Kidney (tissue), 14 donors: ENCODE data around the gene GRB10. TPM values are rescaled to one million over a fixed set of nuclear protein-coding genes. Genes with fewer than 3 reads are reported as not detected.

Experiments used
- DNase-seq, 5 donors: peaks; one replicate each; pipeline ENCODE4 v3.0.0-alpha.2; 2013 to 2020
- FAIRE-seq: peaks from 2 replicates; lab custom pipeline; 2012; peaks lifted over from hg19 to GRCh38; lab: Jason Lieb, UNC
- H3K27ac ChIP-seq, 2 donors: one replicate each; pipeline ENCODE4 v1.7.0; 2013; ENCODE audit warnings: low read depth in 2 of 2, low read length in 2 of 2, inconsistent platforms in 1 of 2
- H3K27me3 ChIP-seq: one replicate; pipeline ENCODE4 v1.7.1; 2013; ENCODE audit warnings: low read length, inconsistent platforms; ENCODE audit not compliant: control insufficient read depth, insufficient read depth
- H3K36me3 ChIP-seq, 3 donors: one replicate each; pipeline versions ENCODE4 v1.7.0 to v1.7.1; 2013; ENCODE audit warnings: low read length in 3 of 3, control low read depth in 1 of 3, inconsistent platforms in 1 of 3; ENCODE audit not compliant: insufficient read depth in 3 of 3, control insufficient read depth in 2 of 3
- H3K4me1 ChIP-seq, 3 donors: one replicate each; pipeline versions ENCODE4 v1.7.0 to v1.7.1; 2013; ENCODE audit warnings: low read length in 3 of 3, inconsistent platforms in 1 of 3, low read depth in 1 of 3; ENCODE audit not compliant: control insufficient read depth in 2 of 3, insufficient read depth in 2 of 3
- H3K4me3 ChIP-seq, 3 donors: one replicate each; pipeline versions ENCODE4 v1.7.0 to v1.8.1; 2013; ENCODE audit warnings: low read length in 3 of 3, control low read depth in 1 of 3, inconsistent platforms in 1 of 3
- H3K9ac ChIP-seq, 3 donors: one replicate each; pipeline versions ENCODE4 v1.7.0 to v1.7.1; 2013; ENCODE audit warnings: low read length in 3 of 3, control low read depth in 1 of 3, inconsistent platforms in 1 of 3
- H3K9me3 ChIP-seq, 3 donors: one replicate each; pipeline versions ENCODE4 v1.7.0 to v1.7.1; 2013; ENCODE audit warnings: low read length in 3 of 3, control low read depth in 1 of 3, inconsistent platforms in 1 of 3; ENCODE audit not compliant: control insufficient read depth in 2 of 3, insufficient read depth in 1 of 3
- intact Hi-C: fragments of 100-400 bp; cut with DNase I; formaldehyde crosslinking; loops from one replicate; pipeline ENCODE4 v1.11.1; 2022
- polyA plus RNA-seq: library from polyadenylated mRNA; stranded (reverse); fragments of 350-450 nt; fragmentation: Illumina TruSeq; extraction: RNeasy Lipid Tissue Mini Kit (QIAGEN cat#74804); gene quantifications from one replicate; pipeline ENCODE4 v1.2.3, GENCODE V29; 2014; ENCODE audit warnings: low read depth, low replicate concordance; ENCODE audit not compliant: insufficient read depth
- total RNA-seq: library from RNA; stranded (reverse); fragmentation: NEBNext Ultra II Directional; extraction: Animal tissue kit (Norgen Biotek cat#: 25700); gene quantifications from one replicate; pipeline ENCODE4 v1.2.1, GENCODE V29; 2021
- TF ChIP-seq, protein P1 (sequence below): IDR thresholded peaks from 3 replicates; pipeline ENCODE4 v1.5.1; 2012; ENCODE audit warnings: mild to moderate bottlenecking, moderate library complexity, borderline replicate concordance; ENCODE audit not compliant: insufficient read depth; ENCODE audit errors: extremely low read depth
- donor health status: control.
- donor health status: control.
- donor health status: control.
- donor health status: control.
- donor health status: control.
- donor health status: DM: yes; HTN: yes; CAD: no.
- donor health status: Normal renal cell carcinoma (clear cell type).

Gene GRB10
- total and polyA plus RNA-seq, 2 donors from 2014 or later = 32.3 to 57.8 TPM

DNA sequence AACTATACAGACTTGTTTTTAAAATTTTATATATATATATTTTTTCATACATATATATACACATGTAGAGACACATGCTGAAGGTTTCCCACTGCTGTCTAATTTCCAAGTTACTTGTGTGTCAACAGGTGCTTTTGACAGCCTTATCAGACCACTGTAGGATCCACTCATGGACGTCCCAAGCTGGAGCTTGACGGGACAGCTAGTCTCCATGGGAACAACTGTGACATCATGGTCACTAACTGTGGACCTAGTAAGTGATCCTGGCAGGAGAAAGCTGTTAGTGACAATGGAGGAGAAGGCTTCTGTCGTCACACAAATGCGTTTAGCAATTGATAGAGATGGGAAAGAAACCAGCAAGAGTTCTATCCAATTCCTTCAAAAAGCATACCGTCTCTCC lies 157.3 kb downstream of the GRB10 start:
- intact Hi-C loops = no loop called here
- FAIRE-seq = no peak
- TF ChIP-seq, protein P1, sequence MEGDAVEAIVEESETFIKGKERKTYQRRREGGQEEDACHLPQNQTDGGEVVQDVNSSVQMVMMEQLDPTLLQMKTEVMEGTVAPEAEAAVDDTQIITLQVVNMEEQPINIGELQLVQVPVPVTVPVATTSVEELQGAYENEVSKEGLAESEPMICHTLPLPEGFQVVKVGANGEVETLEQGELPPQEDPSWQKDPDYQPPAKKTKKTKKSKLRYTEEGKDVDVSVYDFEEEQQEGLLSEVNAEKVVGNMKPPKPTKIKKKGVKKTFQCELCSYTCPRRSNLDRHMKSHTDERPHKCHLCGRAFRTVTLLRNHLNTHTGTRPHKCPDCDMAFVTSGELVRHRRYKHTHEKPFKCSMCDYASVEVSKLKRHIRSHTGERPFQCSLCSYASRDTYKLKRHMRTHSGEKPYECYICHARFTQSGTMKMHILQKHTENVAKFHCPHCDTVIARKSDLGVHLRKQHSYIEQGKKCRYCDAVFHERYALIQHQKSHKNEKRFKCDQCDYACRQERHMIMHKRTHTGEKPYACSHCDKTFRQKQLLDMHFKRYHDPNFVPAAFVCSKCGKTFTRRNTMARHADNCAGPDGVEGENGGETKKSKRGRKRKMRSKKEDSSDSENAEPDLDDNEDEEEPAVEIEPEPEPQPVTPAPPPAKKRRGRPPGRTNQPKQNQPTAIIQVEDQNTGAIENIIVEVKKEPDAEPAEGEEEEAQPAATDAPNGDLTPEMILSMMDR = no peak

DNA sequence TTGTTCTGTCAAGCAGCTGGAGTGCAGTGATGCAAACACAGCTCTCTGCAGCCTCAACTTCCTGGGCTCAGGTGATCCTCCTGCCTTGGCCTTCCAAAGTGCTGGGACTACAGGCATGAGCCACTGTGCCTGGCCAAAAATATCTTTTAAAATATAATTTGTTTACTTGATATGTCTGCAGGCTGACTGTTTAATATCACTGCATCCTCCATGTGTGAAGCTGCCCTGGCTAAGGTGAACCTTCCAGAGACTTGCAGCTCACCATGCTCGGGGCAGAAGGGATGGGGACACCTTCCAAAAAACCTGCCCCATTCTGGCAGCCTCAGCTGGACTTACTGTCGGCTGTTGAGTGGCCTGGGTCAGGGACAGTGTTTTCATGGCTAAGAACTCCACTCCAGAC lies 159.9 kb downstream of the GRB10 start:
- intact Hi-C loops = no loop called here
- Histone ChIP-seq H3K27me3 (no peaks in the 10 kb centered on the region), H3K27ac (no peak overlapping the region), H3K4me1 (no peaks in the 10 kb centered on the region), H3K36me3 (peaks cover 0 to 17% (median 0%) of the 10 kb centered on the region in 3 donors), H3K4me3 (no peak overlapping the region), H3K9me3 (no peaks in the 10 kb centered on the region), H3K9ac (no peak overlapping the region)
- no peak for DNase-seq
- no peak for FAIRE-seq
- TF ChIP-seq, protein P1 = no peak

More for the DNA sequence above, 157.3 kb downstream of the GRB10 start:
- Histone ChIP-seq H3K36me3 (peaks cover 0 to 14% (median 0%) of the 10 kb centered on the region in 3 donors), H3K9me3 (no peaks in the 10 kb centered on the region), H3K4me1 (no peaks in the 10 kb centered on the region), H3K27me3 (no peaks in the 10 kb centered on the region), H3K27ac (no peak overlapping the region), H3K9ac (no peak overlapping the region), H3K4me3 (no peak overlapping the region)
- DNase-seq = no peak

DNA sequence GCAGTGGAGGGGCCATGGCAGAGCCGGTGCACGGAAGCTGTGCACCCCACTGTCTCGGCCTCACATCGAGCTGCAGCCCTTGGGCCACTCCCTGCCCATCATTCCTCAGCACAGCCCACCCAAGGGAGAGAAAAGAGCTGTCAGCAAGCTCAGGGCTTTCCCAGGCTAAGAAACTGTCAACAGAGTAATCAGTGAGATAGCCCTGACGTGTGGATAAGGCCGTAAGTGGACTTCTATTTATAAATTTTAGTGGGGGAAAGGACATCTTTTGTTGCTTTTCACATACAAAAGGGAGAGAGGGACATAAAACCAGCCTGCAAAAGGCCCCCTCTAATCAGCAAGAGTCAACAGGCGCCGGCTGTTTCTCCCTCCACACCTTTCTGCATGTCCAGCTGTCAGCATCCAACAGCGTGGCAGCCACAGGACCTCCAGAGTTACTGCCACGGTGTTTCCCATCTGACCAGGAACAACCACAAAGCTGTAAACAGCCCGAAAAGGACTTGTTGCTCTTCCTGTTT lies 160.7 kb downstream of the GRB10 start:
- Histone ChIP-seq H3K27me3 (no peaks in the 10 kb centered on the region), H3K9me3 (no peaks in the 10 kb centered on the region), H3K4me1 (no peaks in the 10 kb centered on the region), H3K9ac (no peak overlapping the region), H3K4me3 (no peak overlapping the region), H3K27ac (no peak overlapping the region), H3K36me3 (peaks cover 0 to 23% (median under 1%) of the 10 kb centered on the region in 3 donors)
- intact Hi-C loops = no loop called here
- TF ChIP-seq, protein P1 = no peak
- no peak for DNase-seq
- FAIRE-seq = no peak

DNA sequence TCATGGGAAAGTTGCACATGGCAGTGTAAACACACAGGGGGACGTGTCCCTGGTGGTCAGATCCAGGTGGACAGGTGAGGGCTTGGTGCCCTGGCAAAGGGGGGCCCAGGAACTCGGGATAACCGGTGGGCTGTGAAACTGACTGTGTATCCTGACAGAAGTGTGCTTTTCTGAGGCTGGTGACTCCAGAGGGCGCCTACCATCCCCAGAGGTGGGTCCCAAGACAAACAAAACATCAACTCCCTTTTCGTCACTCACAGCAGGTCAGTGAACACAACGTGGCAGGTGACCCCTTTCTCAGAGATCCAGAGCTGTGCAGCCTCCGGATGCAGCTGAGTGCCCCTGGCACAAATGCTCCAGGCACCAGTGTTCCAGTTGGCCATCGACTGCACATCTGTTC lies 161.5 kb downstream of the GRB10 start:
- Histone ChIP-seq H3K27ac (no peak overlapping the region), H3K9ac (no peak overlapping the region), H3K4me3 (no peak overlapping the region), H3K4me1 (no peaks in the 10 kb centered on the region), H3K9me3 (no peaks in the 10 kb centered on the region), H3K36me3 (peaks cover 2 to 20% (median 3%) of the 10 kb centered on the region in 3 donors), H3K27me3 (no peaks in the 10 kb centered on the region)
- DNase-seq (peak in 3 of 5 donors; percentile 53 to 61 (median 54)), FAIRE-seq (no peak)
- intact Hi-C loops = no loop called here
- TF ChIP-seq, protein P1 = no peak
